ENCODE data around the gene SYNE2. TPM values are rescaled to one million over a fixed set of nuclear protein-coding genes. Genes with fewer than 3 reads are reported as not detected.

SYNE2 gene
- total RNA-seq, 4 donors from 2014 or later = 65.8 to 174 (median 126) TPM

DNA sequence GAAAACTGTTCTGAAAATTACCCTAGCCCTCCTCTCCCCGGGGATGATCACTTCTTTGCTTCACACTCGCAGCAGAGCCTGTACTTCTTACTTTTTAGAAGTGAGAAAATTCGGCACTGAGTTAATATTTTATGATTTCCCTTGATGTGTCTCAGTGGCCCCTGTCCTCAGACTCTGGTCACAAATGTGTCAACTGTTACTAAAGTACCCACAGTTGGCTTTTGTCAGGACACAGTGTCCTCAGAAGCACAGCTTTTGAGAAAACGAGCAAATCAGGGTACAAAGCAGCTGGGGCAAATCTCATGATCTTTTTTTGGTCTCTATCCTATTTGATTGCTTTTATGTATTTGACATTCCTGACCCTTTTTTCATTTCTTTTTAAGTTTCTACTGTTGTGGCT, 142.5 kb downstream of the SYNE2 start:
- 60 to 66% methylated on average over 4 of the region's 4 CpGs for WGBS, 2 donors (ENCODE audit: low coverage in 1 of 2)
- H3K27me3 ChIP-seq = no peaks in the 10 kb centered on the region
- no peak overlapping the region for H3K4me3 ChIP-seq
- no peak overlapping the region for H3K27ac ChIP-seq
- no peaks in the 10 kb centered on the region for H3K4me1 ChIP-seq
- no peaks in the 10 kb centered on the region for H3K9me3 ChIP-seq
- H3K36me3 ChIP-seq = peaks cover 3 to 70% of the 10 kb centered on the region in 2 donors
- no peak for ATAC-seq
- TF ChIP-seq POLR2A (IDR thresholded peaks at IDR 0.05) = no peak
- TF ChIP-seq, protein P1, sequence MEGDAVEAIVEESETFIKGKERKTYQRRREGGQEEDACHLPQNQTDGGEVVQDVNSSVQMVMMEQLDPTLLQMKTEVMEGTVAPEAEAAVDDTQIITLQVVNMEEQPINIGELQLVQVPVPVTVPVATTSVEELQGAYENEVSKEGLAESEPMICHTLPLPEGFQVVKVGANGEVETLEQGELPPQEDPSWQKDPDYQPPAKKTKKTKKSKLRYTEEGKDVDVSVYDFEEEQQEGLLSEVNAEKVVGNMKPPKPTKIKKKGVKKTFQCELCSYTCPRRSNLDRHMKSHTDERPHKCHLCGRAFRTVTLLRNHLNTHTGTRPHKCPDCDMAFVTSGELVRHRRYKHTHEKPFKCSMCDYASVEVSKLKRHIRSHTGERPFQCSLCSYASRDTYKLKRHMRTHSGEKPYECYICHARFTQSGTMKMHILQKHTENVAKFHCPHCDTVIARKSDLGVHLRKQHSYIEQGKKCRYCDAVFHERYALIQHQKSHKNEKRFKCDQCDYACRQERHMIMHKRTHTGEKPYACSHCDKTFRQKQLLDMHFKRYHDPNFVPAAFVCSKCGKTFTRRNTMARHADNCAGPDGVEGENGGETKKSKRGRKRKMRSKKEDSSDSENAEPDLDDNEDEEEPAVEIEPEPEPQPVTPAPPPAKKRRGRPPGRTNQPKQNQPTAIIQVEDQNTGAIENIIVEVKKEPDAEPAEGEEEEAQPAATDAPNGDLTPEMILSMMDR (IDR thresholded peaks at IDR 0.05) = no peak
- no peak for TF ChIP-seq POLR2AphosphoS5 (IDR thresholded peaks at IDR 0.05)
- TF ChIP-seq EP300 (IDR thresholded peaks at IDR 0.05) = no peak

DNA sequence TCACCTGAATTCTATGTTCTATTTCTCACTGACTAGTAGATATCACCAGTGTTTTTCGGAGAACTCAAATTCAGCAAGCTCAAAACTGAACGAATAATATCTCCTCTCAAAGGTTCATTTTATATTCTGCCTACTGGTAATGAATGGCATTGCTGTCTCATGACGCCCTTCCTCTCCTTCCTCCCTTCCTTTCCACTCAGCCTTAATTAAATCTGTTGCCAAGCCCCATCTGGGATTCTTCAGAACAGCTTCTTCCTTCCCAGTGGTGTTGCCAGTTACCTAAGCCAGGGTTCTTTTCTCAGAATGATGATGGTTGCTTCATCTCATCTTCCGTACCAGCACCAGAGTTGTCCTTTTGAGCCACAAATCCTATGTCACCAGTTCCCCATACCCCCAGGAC, 143.2 kb downstream of the SYNE2 start:
- peaks cover 3 to 73% of the 10 kb centered on the region in 2 donors for H3K36me3 ChIP-seq
- no peak for TF ChIP-seq POLR2A (IDR thresholded peaks at IDR 0.05)
- no peak for TF ChIP-seq POLR2AphosphoS5 (IDR thresholded peaks at IDR 0.05)
- TF ChIP-seq EP300 (IDR thresholded peaks at IDR 0.05) = no peak
- TF ChIP-seq, protein P1 (IDR thresholded peaks at IDR 0.05) = no peak
- no peak for ATAC-seq
- no peaks in the 10 kb centered on the region for H3K4me1 ChIP-seq
- H3K27ac ChIP-seq = no peak overlapping the region
- no peaks in the 10 kb centered on the region for H3K9me3 ChIP-seq
- WGBS, 2 donors (ENCODE audit: low coverage in 1 of 2) = 57% methylated on average over 4 of the region's 4 CpGs
- H3K27me3 ChIP-seq = no peaks in the 10 kb centered on the region
- no peak overlapping the region for H3K4me3 ChIP-seq

DNA sequence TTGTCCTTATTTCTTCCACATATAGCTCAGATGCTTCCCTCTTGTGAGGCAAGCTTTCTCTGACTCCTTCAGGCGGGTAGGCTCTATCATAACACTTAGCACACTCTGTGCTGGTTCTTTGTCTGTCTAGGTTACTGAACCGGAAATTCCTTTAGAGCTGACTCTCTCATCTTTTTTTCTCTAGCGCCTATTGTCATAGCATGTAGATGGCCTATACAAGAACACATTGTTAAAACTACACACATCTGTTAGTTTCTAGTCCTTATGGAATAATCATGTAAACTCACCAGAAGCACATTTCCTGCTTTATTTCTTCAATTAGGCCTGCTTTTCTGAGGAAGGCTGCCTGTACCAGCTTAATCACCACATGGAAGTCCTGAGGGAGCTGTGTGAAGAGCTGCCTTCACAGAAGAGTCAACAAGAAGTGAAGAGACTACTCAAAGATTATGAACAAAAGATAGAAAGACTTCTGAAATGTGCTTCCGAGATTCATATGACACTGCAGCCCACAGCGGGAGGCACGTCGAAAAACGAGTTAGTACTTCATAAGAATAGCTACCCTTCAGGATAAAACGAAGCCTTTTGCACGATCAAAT, 143.9 kb downstream of the SYNE2 start:
- Histone ChIP-seq H3K4me3 (no peak overlapping the region), H3K36me3 (peaks cover 3 to 73% of the 10 kb centered on the region in 2 donors), H3K27me3 (no peaks in the 10 kb centered on the region), H3K9me3 (no peaks in the 10 kb centered on the region), H3K27ac (no peak overlapping the region), H3K4me1 (no peaks in the 10 kb centered on the region)
- TF ChIP-seq EP300 (IDR thresholded peaks at IDR 0.05) (no peak), POLR2A (IDR thresholded peaks at IDR 0.05) (no peak), POLR2AphosphoS5 (IDR thresholded peaks at IDR 0.05) (no peak)
- TF ChIP-seq, protein P1 (IDR thresholded peaks at IDR 0.05) = no peak
- no peak for ATAC-seq
- 92 to 100% methylated on average over 5 to 10 of the region's 10 CpGs for WGBS, 2 donors (ENCODE audit: low coverage in 1 of 2)

DNA sequence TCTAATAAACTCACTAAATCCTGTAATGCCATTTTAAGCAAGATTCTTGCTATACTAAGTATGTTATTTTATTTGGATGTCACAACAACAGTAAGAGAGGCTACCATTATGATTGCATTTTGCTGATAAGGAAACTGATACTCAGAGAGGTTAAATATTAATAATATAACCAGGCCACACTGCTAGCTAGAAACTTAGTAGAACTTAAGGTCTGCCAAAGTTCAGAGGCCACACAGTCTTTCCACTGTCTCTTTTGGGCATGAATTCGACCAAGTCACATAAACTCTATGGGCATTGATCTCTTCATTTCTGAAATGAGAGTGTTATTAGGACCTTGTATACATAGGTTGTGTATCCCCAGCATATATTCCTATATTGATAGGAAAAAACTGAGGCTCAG, 147.9 kb downstream of the SYNE2 start:
- TF ChIP-seq POLR2AphosphoS5 (IDR thresholded peaks at IDR 0.05) (no peak), POLR2A (IDR thresholded peaks at IDR 0.05) (no peak), EP300 (IDR thresholded peaks at IDR 0.05) (no peak)
- TF ChIP-seq, protein P1 (IDR thresholded peaks at IDR 0.05) = no peak
- Histone ChIP-seq H3K36me3 (peaks cover 3 to 90% of the 10 kb centered on the region in 2 donors), H3K27me3 (no peaks in the 10 kb centered on the region), H3K4me1 (no peaks in the 10 kb centered on the region), H3K27ac (no peak overlapping the region), H3K9me3 (no peaks in the 10 kb centered on the region), H3K4me3 (no peak overlapping the region)
- no peak for ATAC-seq
- 92% methylated on average over 1 of the region's 1 CpG; no CpG with 5 or more reads in 1 of the 2 donors for WGBS, 2 donors (ENCODE audit: low coverage in 1 of 2)

DNA sequence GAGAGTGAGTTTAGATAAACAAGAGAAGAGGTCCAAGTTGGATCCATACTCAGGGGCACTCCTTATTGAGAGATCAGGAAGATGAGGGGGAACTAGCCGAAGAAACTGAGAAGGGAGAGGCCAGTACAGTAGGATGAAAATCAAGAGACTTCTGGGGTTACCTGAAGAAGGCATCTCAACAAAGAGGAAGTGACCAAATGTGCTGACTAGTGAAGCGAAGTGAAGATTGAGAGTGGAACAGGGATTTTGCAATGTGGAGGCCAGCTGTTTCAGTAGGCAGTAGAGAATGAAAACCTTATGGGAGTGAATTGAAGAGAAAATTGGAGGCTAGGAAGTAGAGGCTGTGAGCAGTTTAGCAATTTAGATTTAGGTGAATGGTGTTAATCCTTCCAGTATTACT, 153.0 kb downstream of the SYNE2 start:
- H3K9me3 ChIP-seq = no peaks in the 10 kb centered on the region
- 82 to 87% methylated on average over 2 of the region's 2 CpGs for WGBS, 2 donors (ENCODE audit: low coverage in 1 of 2)
- H3K27me3 ChIP-seq = no peaks in the 10 kb centered on the region
- ATAC-seq = no peak
- no peak overlapping the region for H3K4me3 ChIP-seq
- H3K4me1 ChIP-seq = peaks cover 0 to 7% (median 0%) of the 10 kb centered on the region in 3 donors
- TF ChIP-seq POLR2A (IDR thresholded peaks at IDR 0.05) (no peak), POLR2AphosphoS5 (IDR thresholded peaks at IDR 0.05) (no peak), EP300 (IDR thresholded peaks at IDR 0.05) (no peak)
- TF ChIP-seq, protein P1 (IDR thresholded peaks at IDR 0.05) = no peak
- peaks cover 0 to 65% of the 10 kb centered on the region in 2 donors for H3K36me3 ChIP-seq
- no peak overlapping the region for H3K27ac ChIP-seq

Measured in gastroesophageal sphincter (tissue), 4 donors.